Right atrium auricular region (tissue), 2 donors: ENCODE results near the gene PCGF3. TPM values are rescaled to one million over a fixed set of nuclear protein-coding genes. Genes with fewer than 3 reads are reported as not detected.

Experiments
- DNase-seq: peaks from one replicate; pipeline ENCODE4 v3.0.0-alpha.2; 2019; ENCODE audit warnings: low spot score
- H3K27ac ChIP-seq, 2 donors: fragments of 200-600 bp; sonication (generic); 1 replicate in 1 of 2; 2 replicates in 1 of 2; pipeline ENCODE4 v1.5.1; 2016 to 2019
- H3K27me3 ChIP-seq, 2 donors: fragments of 200-600 bp; sonication (generic); one replicate each; pipeline versions ENCODE4 v1.5.1 to v1.6.0; 2017 to 2019
- H3K36me3 ChIP-seq: fragments of 200-600 bp; sonication (generic); one replicate; pipeline ENCODE4 v1.5.1; 2016
- H3K4me1 ChIP-seq, 2 donors: fragments of 200-600 bp; sonication (generic); one replicate each; pipeline versions ENCODE4 v1.5.1 to v1.6.0; 2017 to 2019
- H3K4me3 ChIP-seq, 2 donors: fragments of 200-600 bp; sonication (generic); 1 replicate in 1 of 2; 2 replicates in 1 of 2; pipeline ENCODE4 v1.5.1; 2017 to 2019; ENCODE audit warnings: mild to moderate bottlenecking in 1 of 2, moderate library complexity in 1 of 2
- H3K9me3 ChIP-seq, 2 donors: fragments of 200-600 bp; sonication (generic); one replicate each; pipeline ENCODE4 v1.5.1; 2019
- CTCF ChIP-seq, 2 donors: fragments of 200-600 bp; sonication (generic); IDR thresholded peaks; one replicate each; pipeline ENCODE4 v1.5.1; 2019; ENCODE audit warnings: antibody characterized with exemption in 2 of 2
- total RNA-seq, 2 donors: library from RNA; depleted of rRNA; stranded (reverse); fragments of >200 nt; gene quantifications; one replicate each; pipeline ENCODE4 v1.1.0, GENCODE V29; 2016

The PCGF3 gene
- total RNA-seq, 2 donors from 2014 or later = 17.9 to 22.6 TPM

GRCh38 chr4:721261-722168 is 15.9 kb downstream of the PCGF3 start:
- Histone ChIP-seq H3K36me3 (peaks cover 3% of the 10 kb centered on the region), H3K27ac (peak overlapping the region; percentile 43 to 66), H3K27me3 (no peaks in the 10 kb centered on the region), H3K4me3 (no peak overlapping the region), H3K4me1 (peaks cover 0 to 49% of the 10 kb centered on the region in 2 donors), H3K9me3 (no peaks in the 10 kb centered on the region)
- TF ChIP-seq CTCF (IDR thresholded peaks at IDR 0.05) = no peak
- DNase-seq = no peak

GRCh38 chr4:722169-722725 is 16.6 kb downstream of the PCGF3 start:
- H3K9me3 ChIP-seq = no peaks in the 10 kb centered on the region
- H3K27ac ChIP-seq = no peak overlapping the region
- peaks cover 3% of the 10 kb centered on the region for H3K36me3 ChIP-seq
- H3K27me3 ChIP-seq = no peaks in the 10 kb centered on the region
- H3K4me3 ChIP-seq = no peak overlapping the region
- peaks cover 0 to 52% of the 10 kb centered on the region in 2 donors for H3K4me1 ChIP-seq
- DNase-seq = no peak
- TF ChIP-seq CTCF (IDR thresholded peaks at IDR 0.05) = no peak

- no peak for TF ChIP-seq CTCF (IDR thresholded peaks at IDR 0.05)
- DNase-seq = no peak
These were observed 17.3 kb downstream of the PCGF3 start for GRCh38 chr4:722851-723360.

GRCh38 chr4:723751-724530 is 18.3 kb downstream of the PCGF3 start:
- no peak for TF ChIP-seq CTCF (IDR thresholded peaks at IDR 0.05)
- Histone ChIP-seq H3K27ac (no peak overlapping the region), H3K27me3 (no peaks in the 10 kb centered on the region), H3K4me1 (peaks cover 0 to 42% of the 10 kb centered on the region in 2 donors), H3K9me3 (no peaks in the 10 kb centered on the region), H3K36me3 (peaks cover 3% of the 10 kb centered on the region), H3K4me3 (no peak overlapping the region)
- DNase-seq = no peak

More at GRCh38 chr4:722851-723360, 17.3 kb downstream of the PCGF3 start:
- no peak overlapping the region for H3K27ac ChIP-seq
- H3K4me3 ChIP-seq = no peak overlapping the region
- no peaks in the 10 kb centered on the region for H3K27me3 ChIP-seq
- H3K4me1 ChIP-seq = peaks cover 0 to 45% of the 10 kb centered on the region in 2 donors
- no peaks in the 10 kb centered on the region for H3K9me3 ChIP-seq
- H3K36me3 ChIP-seq = peaks cover 3% of the 10 kb centered on the region

GRCh38 chr4:725391-726234 is 20.0 kb downstream of the PCGF3 start:
- Histone ChIP-seq H3K9me3 (no peaks in the 10 kb centered on the region), H3K4me1 (peaks cover 0 to 31% of the 10 kb centered on the region in 2 donors), H3K27ac (peak overlapping the region in 1 of 2 donors; percentile 53), H3K27me3 (no peaks in the 10 kb centered on the region), H3K4me3 (no peak overlapping the region), H3K36me3 (peaks cover 6% of the 10 kb centered on the region)
- DNase-seq = no peak
- no peak for TF ChIP-seq CTCF (IDR thresholded peaks at IDR 0.05)
